ENCODE results near the gene OR6P1.

GRCh38 chr1:158583962-158584361 is 13.6 kb upstream of the OR6P1 start:
- TF ChIP-seq, protein P1, sequence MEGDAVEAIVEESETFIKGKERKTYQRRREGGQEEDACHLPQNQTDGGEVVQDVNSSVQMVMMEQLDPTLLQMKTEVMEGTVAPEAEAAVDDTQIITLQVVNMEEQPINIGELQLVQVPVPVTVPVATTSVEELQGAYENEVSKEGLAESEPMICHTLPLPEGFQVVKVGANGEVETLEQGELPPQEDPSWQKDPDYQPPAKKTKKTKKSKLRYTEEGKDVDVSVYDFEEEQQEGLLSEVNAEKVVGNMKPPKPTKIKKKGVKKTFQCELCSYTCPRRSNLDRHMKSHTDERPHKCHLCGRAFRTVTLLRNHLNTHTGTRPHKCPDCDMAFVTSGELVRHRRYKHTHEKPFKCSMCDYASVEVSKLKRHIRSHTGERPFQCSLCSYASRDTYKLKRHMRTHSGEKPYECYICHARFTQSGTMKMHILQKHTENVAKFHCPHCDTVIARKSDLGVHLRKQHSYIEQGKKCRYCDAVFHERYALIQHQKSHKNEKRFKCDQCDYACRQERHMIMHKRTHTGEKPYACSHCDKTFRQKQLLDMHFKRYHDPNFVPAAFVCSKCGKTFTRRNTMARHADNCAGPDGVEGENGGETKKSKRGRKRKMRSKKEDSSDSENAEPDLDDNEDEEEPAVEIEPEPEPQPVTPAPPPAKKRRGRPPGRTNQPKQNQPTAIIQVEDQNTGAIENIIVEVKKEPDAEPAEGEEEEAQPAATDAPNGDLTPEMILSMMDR (conservative IDR thresholded peaks at IDR 0.05 in 1 of 2, IDR thresholded peaks at IDR 0.05 in 1 of 2; ENCODE audit: low read depth in 1 of 2, low read length in 2 of 2): no peak
- TF ChIP-seq EZH2 (IDR thresholded peaks at IDR 0.05; ENCODE audit: low read length, missing control alignments): no peak
